Measurements from ENCODE around the gene BCAS4.

GRCh38 chr20:50845566-50846215 lies 50.8 kb downstream of the BCAS4 start:
- TF ChIP-seq POLR2AphosphoS5 (IDR thresholded peaks at IDR 0.05; ENCODE audit: low read depth) (no peak), EZH2phosphoT487 (IDR thresholded peaks at IDR 0.05; ENCODE audit: unreplicated experiment) (no peak), EZH2 (IDR thresholded peaks at IDR 0.05; ENCODE audit: low read depth, unreplicated experiment) (no peak), CTCF (conservative IDR thresholded peaks at IDR 0.05; ENCODE audit: low read depth in 2 of 2) (no peak), REST (IDR thresholded peaks at IDR 0.05; ENCODE audit: unreplicated experiment) (no peak), ZNF114 (CRISPR knock-in tag; IDR thresholded peaks at IDR 0.05) (no peak), ZNF331 (CRISPR knock-in tag; IDR thresholded peaks at IDR 0.05; ENCODE audit: low read depth) (no peak), STAT1 (IDR thresholded peaks at IDR 0.05; ENCODE audit: unreplicated experiment) (no peak), JUNB (IDR thresholded peaks at IDR 0.05; ENCODE audit: unreplicated experiment) (no peak), ETS1 (IDR thresholded peaks at IDR 0.05) (no peak), NANOG (IDR thresholded peaks at IDR 0.05; ENCODE audit: borderline replicate concordance) (no peak), CREB1 (CRISPR knock-in tag; IDR thresholded peaks at IDR 0.05; ENCODE audit: low read depth) (no peak), ZNF462 (CRISPR knock-in tag; IDR thresholded peaks at IDR 0.05) (no peak)

Data from GM23338 (cell line).